Endothelial cell of umbilical vein (primary cell): ENCODE results near the gene SMG9. TPM values are rescaled to one million over a fixed set of nuclear protein-coding genes. Genes with fewer than 3 reads are reported as not detected.

Experiments
- BruUV-seq: library from RNA; stranded (reverse); fragments of 400-500 nt; replicated peaks from 2 replicates; lab custom pipeline; 2021; lab: Mats Ljungman, UMichigan
- CTCF ChIA-PET: fragments of 300-600, 350-600 bp; sonication (Branson Sonifier 250); formaldehyde crosslinking; loops from one replicate; lab custom pipeline; 2021; ENCODE audit warnings: antibody characterized with exemption, inconsistent platforms; lab: Charles Lee
- POLR2A ChIA-PET: fragments of 300-600, 350-600 bp; sonication (Branson Sonifier 250); formaldehyde crosslinking; loops from one replicate; lab custom pipeline; 2021; ENCODE audit warnings: antibody characterized with exemption, inconsistent platforms; lab: Charles Lee
- DNase-seq: peaks from one replicate; pipeline ENCODE4 v3.0.0-alpha.2; 2011; ENCODE audit warnings: low read depth, low spot score
- FAIRE-seq: peaks from 2 replicates; lab custom pipeline; 2011; peaks lifted over from hg19 to GRCh38; lab: Jason Lieb, UNC
- H2AFZ ChIP-seq: 2 replicates; pipeline ENCODE4 v1.6.0; 2012; ENCODE audit warnings: low read depth, low read length, control low read depth, inconsistent platforms
- H3K27ac ChIP-seq: 2 replicates; pipeline ENCODE4 v1.5.1; 2011; ENCODE audit warnings: low read depth, mild to moderate bottlenecking, control low read depth, low read length, moderate library complexity; ENCODE audit not compliant: insufficient read depth
- H3K27me3 ChIP-seq, 2 experiments: 2 replicates each; pipeline versions ENCODE4 v1.6.0 to v1.6.1; 2011; ENCODE audit warnings: low read length in 2 of 2, mixed read lengths in 1 of 2; ENCODE audit not compliant: control insufficient read depth in 2 of 2, insufficient read depth in 2 of 2
- H3K36me3 ChIP-seq, 2 experiments: 2 replicates in 1 of 2; 3 replicates in 1 of 2; pipeline ENCODE4 v1.5.1; 2011; ENCODE audit warnings: low read length in 2 of 2, mild to moderate bottlenecking in 1 of 2, moderate library complexity in 1 of 2; ENCODE audit not compliant: control insufficient read depth in 2 of 2, insufficient read depth in 2 of 2; ENCODE audit errors: extremely low read depth in 1 of 2
- H3K4me1 ChIP-seq: 3 replicates; pipeline ENCODE4 v1.5.1; 2011; ENCODE audit warnings: mild to moderate bottlenecking, low read length; ENCODE audit not compliant: control insufficient read depth, insufficient read depth; ENCODE audit errors: extremely low read depth
- H3K4me2 ChIP-seq: 2 replicates; pipeline ENCODE4 v1.6.1; 2011; ENCODE audit warnings: low read length, control low read depth, mixed read lengths; ENCODE audit not compliant: insufficient read depth
- H3K4me3 ChIP-seq, 3 experiments: fragments of 200-600 bp in 1 of 3; sonication (generic), shearing (Covaris generic) in 1 of 3; replicated peaks in 1 of 3; 2 replicates each; pipeline ENCODE4 v1.5.1; 2011 to 2016; ENCODE audit warnings: control low read depth in 3 of 3, low read length in 3 of 3, mild to moderate bottlenecking in 2 of 3, inconsistent platforms in 1 of 3, low read depth in 1 of 3, moderate library complexity in 1 of 3; ENCODE audit not compliant: insufficient read depth in 1 of 3
- H3K79me2 ChIP-seq: 2 replicates; pipeline ENCODE4 v1.6.0; 2012; ENCODE audit warnings: low read length, inconsistent platforms; ENCODE audit not compliant: control insufficient read depth, insufficient read depth
- H3K9ac ChIP-seq: replicated peaks from 2 replicates; pipeline ENCODE3; 2011; ENCODE audit warnings: low read length, control low read depth; ENCODE audit not compliant: insufficient read depth; ENCODE audit errors: extremely low read depth
- H3K9me1 ChIP-seq: replicated peaks from 3 replicates; pipeline ENCODE4 v1.6.0; 2011; ENCODE audit warnings: mild to moderate bottlenecking, low read length; ENCODE audit not compliant: control insufficient read depth, insufficient read depth; ENCODE audit errors: extremely low read depth
- H3K9me3 ChIP-seq: replicated peaks from 2 replicates; pipeline ENCODE4 v1.5.1; 2012; ENCODE audit warnings: low read length, inconsistent platforms; ENCODE audit not compliant: control insufficient read depth, insufficient read depth
- H4K20me1 ChIP-seq: replicated peaks from 2 replicates; pipeline ENCODE3; 2011; ENCODE audit warnings: mild to moderate bottlenecking, low read length; ENCODE audit not compliant: control insufficient read depth, insufficient read depth; ENCODE audit errors: extremely low read depth
- CTCF ChIP-seq, 2 donors: IDR thresholded peaks; 1 replicate in 1 of 2; 2 replicates in 1 of 2; pipeline ENCODE4 v1.5.1; 2011; ENCODE audit warnings: low read length in 2 of 2, mild to moderate bottlenecking in 2 of 2, moderate library complexity in 2 of 2, control low read depth in 1 of 2, inconsistent platforms in 1 of 2, low read depth in 1 of 2; ENCODE audit not compliant: insufficient read depth in 1 of 2; ENCODE audit errors: extremely low read depth in 1 of 2
- EZH2 ChIP-seq: IDR thresholded peaks from 2 replicates; pipeline ENCODE4 v1.6.1; 2012; ENCODE audit warnings: borderline replicate concordance, low read depth, mild to moderate bottlenecking, moderate library complexity, low read length, inconsistent platforms; ENCODE audit not compliant: severe bottlenecking
- FOS ChIP-seq: IDR thresholded peaks from 2 replicates; pipeline ENCODE4 v1.6.1; 2011; ENCODE audit warnings: mild to moderate bottlenecking, low read length, moderate library complexity, borderline replicate concordance; ENCODE audit not compliant: insufficient read depth
- GATA2 ChIP-seq: IDR thresholded peaks from 2 replicates; pipeline ENCODE4 v1.7.0; 2011; ENCODE audit warnings: low read depth, mild to moderate bottlenecking, moderate library complexity, mixed read lengths, low read length; ENCODE audit not compliant: insufficient read length, insufficient read depth
- JUN ChIP-seq: IDR thresholded peaks from 2 replicates; pipeline ENCODE4 v1.6.1; 2011; ENCODE audit warnings: borderline replicate concordance, low read depth; ENCODE audit not compliant: insufficient read length, insufficient read depth
- MAX ChIP-seq: IDR thresholded peaks from 2 replicates; pipeline ENCODE4 v1.6.1; 2011; ENCODE audit not compliant: insufficient read depth, insufficient read length
- MYC ChIP-seq: IDR thresholded peaks from one replicate; pipeline ENCODE4 v1.6.1; 2011; ENCODE audit warnings: mild to moderate bottlenecking, low read depth, low read length
- POLR2A ChIP-seq: IDR thresholded peaks from 2 replicates; pipeline ENCODE4 v1.6.1; 2012; ENCODE audit warnings: low read depth, mild to moderate bottlenecking, control low read depth, low read length
- POLR2AphosphoS5 ChIP-seq: IDR thresholded peaks from 2 replicates; pipeline ENCODE4 v1.6.1; 2012; ENCODE audit warnings: low read depth, mild to moderate bottlenecking, control low read depth, low read length, moderate library complexity; ENCODE audit not compliant: insufficient read depth
- dilution Hi-C: fragments of 300-500 bp; cut with MboI; formaldehyde crosslinking; loops from one replicate; pipeline ENCODE4 v1.15.0; 2019; ENCODE audit warnings: low sequenced_read_pairs; ENCODE audit not compliant: extremely low pct_ligation_motif_present
- intact Hi-C: fragments of 100-400 bp; cut with micrococcal nuclease; formaldehyde crosslinking; loops from one replicate; pipeline ENCODE4 v1.10.0; 2022
- polyA plus RNA-seq, 4 experiments: library from polyadenylated mRNA; depleted of rRNA in 3 of 4; stranded (reverse) in 3 of 4; unstranded in 1 of 4; fragments of >200 nt; gene quantifications; 2 replicates each; pipeline versions ENCODE4 v1.2.1 to v1.2.3, GENCODE V29; 2011 to 2012; ENCODE audit warnings: missing spikeins in 1 of 4
- total RNA-seq: library from RNA; stranded (reverse); gene quantifications from 2 replicates; pipeline ENCODE4 v1.2.3, GENCODE V29; 2021

Gene SMG9
- total and polyA plus RNA-seq, 2 donors (not counting 3 experiments of a cell fraction or from before 2014, with no cell fraction given), result 25.5 to 45.0 TPM

GRCh38 chr19:43711751-43712355 lies 42.9 kb downstream of the SMG9 start:
- H4K20me1 ChIP-seq, result no peaks in the 10 kb centered on the region
- H3K27me3 ChIP-seq, result no peaks in the 10 kb centered on the region
- no peak overlapping the region for H2AFZ ChIP-seq
- dilution Hi-C loops (no loop called here), intact Hi-C loops (no loop called here)
- no peak overlapping the region for H3K9ac ChIP-seq
- TF ChIP-seq CTCF (IDR thresholded peaks at IDR 0.05; ENCODE audit: extremely low read depth in 1 of 2, insufficient read depth in 1 of 2, low read depth in 1 of 2, low read length in 2 of 2), result no peak
- TF ChIP-seq MAX, result no peak
- TF ChIP-seq MYC, result no peak
- no peak for TF ChIP-seq POLR2A
- TF ChIP-seq GATA2, result no peak
- TF ChIP-seq EZH2, result no peak
- TF ChIP-seq JUN, result no peak
- no peak for TF ChIP-seq FOS
- no peak for TF ChIP-seq POLR2AphosphoS5
- H3K4me1 ChIP-seq, result no peaks in the 10 kb centered on the region
- no peak overlapping the region for H3K4me3 ChIP-seq
- H3K36me3 ChIP-seq, result no peaks in the 10 kb centered on the region
- FAIRE-seq (no peak), DNase-seq (no peak)
- BruUV-seq, result no TSS peak
- POLR2A ChIA-PET, result no interaction called here
- no peak overlapping the region for H3K4me2 ChIP-seq
- CTCF ChIA-PET, result interaction anchor here (0.6 to 1.3 kb wide), 3 partner anchors 12 to 43 kb away, joined by 3 to 4 read pairs (median 3); no protein-coding TSS in a partner anchor
- H3K79me2 ChIP-seq, result no peaks in the 10 kb centered on the region
- H3K9me1 ChIP-seq, result no peaks in the 10 kb centered on the region
- no peak overlapping the region for H3K27ac ChIP-seq
- no peaks in the 10 kb centered on the region for H3K9me3 ChIP-seq
